Amniotic epithelial cell (primary cell): ENCODE data around the gene GPHN.
"Not testable (repeated sequence)": the region's sequence is repeated elsewhere in the genome, so short reads cannot be mapped to it uniquely, and the experiment has no call there.

Experiments used
- DNase-seq: peaks from one replicate; pipeline ENCODE4 v3.0.0-alpha.2; 2010; ENCODE audit warnings: low read depth

Gene GPHN

DNA sequence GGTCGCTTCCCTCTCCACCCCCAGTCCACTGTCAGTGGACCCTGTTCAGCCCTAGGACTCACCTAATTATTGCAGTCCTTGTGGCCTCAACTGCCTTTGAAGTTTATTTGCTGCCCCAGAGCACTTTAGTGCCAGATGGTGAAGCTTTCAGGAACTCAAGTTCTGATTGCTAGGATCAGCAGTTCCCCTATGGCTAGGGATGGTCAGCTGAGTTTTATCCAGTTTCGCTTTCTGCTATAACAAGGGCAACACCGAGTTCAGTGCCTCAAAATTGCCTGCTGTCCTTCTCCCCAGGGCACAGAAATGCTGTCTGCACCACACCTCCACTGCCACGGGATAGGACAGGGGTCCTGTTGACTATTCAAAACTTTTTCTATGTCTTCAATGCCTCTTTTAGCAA lies 295.0 kb downstream of the GPHN start:
- DNase-seq, result no peak

- no peak for DNase-seq
Measured at GRCh38 chr14:66804141-66804540, 296.2 kb downstream of the GPHN start.

DNA sequence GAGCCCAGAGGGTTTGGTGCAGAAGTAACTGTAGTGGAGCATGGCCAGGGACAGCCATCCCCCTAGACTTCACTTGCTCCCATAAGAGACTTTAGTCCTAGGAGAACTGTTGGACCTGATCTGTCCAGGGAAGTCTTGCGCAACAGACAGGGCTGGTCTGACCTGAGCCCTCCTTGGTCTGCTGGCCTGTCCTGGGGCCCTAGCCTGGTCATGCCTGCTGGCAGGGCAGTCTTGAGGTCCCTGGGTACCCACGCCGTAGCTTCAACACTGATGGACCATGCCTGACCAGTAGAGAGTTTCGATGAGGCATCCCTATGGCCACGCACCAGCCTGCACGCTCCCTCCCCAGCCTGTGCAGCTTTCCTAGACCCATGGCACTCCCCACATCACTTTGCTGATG lies 305.7 kb downstream of the GPHN start:
- DNase-seq, result no peak

- DNase-seq, result peak; percentile 4
Measured at GRCh38 chr14:66815687-66816086, 307.7 kb downstream of the GPHN start.

DNA sequence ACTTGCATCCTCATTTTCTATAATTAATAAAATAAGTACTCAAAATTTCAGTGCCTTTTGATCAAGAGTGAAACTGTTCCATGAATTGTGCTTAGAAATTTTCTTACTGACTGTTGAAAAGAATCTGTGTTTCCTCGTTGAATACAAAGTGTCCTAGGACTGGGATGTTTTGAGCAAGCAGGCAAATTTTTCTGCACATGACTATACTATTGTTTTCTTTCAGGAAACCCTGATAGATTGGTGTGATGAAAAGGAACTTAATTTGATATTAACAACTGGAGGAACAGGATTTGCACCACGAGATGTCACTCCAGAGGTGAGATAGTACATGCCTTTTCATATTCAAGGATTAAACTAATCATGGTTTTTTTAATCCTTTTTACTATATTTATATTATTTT lies 316.3 kb downstream of the GPHN start:
- no peak for DNase-seq

DNA sequence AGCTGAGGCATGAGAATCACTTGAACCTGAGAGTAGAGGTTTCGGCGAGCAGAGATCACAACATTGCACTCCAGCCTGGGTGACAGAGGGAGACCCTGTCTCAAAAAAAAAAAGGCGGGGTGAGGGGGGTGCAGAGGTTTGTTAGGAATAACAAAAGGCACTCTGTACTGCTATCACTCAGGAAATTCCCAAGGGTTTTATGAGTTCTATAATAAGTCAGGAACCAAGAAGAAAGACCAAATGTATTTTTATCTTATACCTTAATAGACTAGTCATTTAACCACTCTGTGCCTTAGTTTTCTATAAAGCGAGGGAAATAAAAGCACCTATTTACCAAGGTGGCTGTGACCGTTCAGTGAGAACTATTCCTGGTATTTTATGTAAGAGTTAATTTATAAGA lies 319.2 kb downstream of the GPHN start:
- DNase-seq, result no peak

GRCh38 chr14:66831173-66831572 lies 323.2 kb downstream of the GPHN start:
- no peak for DNase-seq

DNA sequence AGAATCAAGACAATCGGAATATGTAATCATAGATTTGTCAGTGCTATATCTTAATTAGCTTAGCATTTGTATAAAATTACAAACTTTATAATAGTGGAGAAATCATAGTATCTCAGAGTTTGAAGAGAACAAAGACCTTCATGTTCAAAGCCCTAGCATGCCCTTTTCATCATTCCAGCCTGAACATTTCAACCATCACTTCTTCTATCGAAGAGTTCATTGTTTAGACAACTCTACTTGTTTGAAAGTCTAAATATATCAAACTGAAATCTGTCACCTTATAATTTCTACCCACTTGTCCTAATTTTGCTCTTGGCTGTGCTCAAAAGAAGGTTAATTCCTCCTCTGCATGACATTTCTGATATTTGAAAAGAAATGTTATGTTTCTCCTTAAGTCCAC lies 325.9 kb downstream of the GPHN start:
- DNase-seq, result no peak

DNA sequence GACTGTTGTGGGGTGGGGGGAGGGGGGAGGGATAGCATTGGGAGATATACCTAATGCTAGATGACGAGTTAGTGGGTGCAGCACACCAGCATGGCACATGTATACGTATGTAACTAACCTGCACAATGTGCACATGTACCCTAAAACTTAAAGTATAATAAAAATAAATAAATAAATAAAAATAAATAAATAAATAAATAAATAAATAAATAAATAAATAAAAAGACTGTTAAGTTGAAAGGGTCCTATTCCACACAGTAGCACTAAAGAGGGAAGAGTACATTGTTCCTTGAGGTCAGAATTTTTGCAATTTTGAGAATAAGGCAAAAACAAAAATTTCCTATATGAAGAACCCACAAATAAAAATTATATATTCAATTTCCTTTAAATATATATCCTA lies 329.5 kb downstream of the GPHN start:
- DNase-seq, result not testable (repeated sequence)

GRCh38 chr14:66842911-66843512 lies 335.1 kb downstream of the GPHN start:
- DNase-seq, result no peak

DNA sequence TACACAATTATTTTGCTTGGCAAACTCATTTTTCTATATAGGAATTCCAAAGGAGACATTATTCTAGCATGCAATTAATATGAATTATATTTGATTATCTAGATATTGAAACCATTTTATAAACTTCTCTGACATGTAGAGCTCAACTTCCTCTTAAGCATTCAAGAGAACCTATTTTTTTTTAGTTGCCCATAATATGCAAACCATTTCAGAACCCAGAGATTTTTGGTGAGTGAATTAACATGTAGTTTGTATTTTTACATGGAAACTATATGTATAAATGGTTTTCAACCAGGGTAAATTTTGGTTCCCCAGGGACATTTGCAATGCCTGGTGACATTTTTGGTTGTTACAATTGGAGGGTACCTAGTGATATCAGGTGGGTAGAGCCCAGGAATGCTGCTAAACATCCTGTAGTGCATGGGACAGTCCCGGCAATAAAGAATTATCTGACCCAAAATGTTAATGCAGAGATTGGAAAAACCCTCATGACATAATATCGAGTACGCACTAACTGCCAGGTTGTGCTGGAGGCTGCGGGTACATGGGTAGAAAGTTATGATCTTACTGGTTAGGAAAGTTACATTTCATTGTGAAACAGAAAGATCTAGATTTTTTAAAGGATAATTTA lies 342.4 kb downstream of the GPHN start:
- no peak for DNase-seq

- no peak for DNase-seq
Measured at GRCh38 chr14:66853311-66853710, 345.4 kb downstream of the GPHN start.

DNA sequence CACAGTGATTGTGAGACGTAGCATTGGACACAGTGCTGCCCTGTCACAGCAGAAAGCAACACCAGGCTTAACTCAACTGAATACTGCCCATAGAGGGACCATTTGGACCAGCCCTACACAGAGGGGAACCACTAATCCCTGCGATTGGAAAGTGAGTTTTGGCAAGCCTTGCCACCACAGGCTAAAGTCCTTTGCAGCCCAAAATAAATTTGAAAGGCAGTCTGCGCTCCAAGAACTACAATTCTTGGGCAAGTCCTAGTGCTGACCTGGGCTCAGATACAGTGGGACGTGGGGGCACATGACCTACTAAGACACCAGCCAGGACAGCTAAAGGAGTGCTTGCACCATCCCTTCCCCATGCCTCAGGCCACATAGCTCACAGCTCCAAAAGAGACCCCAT lies 349.9 kb downstream of the GPHN start:
- no peak for DNase-seq

DNA sequence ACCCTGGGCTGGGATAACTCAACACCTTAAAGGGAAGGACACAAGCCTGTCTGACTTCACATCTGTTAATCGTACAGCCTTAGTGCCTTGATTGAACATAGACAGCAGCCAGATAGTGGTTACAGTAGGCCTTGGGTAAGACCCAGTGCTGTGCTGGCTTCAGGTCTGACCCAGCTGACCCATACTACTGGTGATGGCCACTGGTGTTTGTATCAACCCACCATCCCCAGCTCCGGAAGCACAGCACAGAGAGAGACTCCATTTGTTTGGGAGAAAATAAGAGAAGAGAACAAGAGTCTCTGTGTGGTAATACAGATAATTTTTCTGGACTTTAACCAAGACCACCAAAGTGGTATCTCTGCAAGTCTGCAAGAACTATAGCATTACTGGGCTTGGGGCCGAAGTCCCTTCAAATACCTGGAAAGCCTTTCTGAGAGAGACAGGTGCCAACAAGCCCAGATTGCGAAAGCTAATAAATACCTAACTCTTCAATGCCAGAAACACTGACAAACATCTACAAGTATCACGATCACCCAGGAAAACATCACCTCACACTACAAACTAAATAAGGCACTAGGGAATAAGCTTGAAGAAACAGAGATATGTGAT lies 351.2 kb downstream of the GPHN start:
- DNase-seq, result no peak

DNA sequence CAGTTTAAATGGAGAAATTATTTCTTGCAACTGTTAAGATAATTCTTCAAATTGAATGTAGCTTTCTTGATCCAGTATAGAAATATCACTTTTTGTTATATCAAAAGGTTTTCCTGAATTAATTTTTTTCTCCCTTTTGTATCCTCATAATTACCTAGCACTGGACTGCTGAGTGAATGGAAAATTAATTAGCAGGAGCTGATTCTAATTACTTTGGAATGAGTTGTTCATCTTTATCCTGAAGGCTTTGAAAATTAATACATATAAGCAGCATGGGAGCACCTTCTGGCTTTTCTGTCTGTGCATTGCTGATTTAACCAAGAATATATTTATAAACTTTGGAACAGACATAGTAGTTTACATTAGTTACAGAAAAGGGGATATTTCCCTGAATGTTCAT lies 373.6 kb downstream of the GPHN start:
- DNase-seq, result no peak

DNA sequence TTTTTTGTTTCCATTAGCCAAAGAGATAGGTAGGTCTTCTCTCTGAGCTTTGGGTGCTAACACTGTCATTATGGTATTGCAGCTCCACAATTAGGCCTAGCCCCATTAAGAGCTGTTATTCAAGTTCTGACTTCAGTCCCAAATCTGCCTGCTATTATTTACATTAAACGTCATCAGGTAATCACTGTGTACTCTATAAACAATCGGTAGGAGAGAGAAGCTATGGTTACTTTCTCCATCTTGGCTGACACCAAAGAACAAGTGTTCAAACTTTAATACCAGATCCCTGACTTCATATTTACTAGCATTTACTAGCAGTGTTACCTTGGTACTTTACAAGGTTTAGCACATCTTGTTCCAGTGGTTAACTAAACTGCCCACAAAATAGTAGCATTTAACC lies 376.2 kb downstream of the GPHN start:
- DNase-seq, result no peak

DNA sequence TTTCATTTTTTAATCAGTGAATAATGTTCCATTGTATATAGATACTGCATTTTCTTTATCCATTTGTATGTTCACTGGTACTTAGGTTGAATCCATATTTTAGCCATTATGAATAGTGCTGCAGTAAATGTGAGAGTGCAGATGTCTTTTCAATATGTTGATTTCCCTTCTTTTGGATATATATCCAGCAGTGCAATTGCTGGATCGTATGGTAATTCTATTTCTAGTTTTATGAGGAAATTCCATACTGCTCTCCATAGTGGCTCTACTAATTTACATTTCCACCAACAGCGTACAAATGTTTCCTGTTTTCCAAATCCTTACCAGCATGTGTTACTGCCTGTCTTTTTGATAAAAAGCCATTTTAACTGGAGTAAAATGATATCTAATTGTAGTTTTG lies 392.8 kb downstream of the GPHN start:
- no peak for DNase-seq

DNA sequence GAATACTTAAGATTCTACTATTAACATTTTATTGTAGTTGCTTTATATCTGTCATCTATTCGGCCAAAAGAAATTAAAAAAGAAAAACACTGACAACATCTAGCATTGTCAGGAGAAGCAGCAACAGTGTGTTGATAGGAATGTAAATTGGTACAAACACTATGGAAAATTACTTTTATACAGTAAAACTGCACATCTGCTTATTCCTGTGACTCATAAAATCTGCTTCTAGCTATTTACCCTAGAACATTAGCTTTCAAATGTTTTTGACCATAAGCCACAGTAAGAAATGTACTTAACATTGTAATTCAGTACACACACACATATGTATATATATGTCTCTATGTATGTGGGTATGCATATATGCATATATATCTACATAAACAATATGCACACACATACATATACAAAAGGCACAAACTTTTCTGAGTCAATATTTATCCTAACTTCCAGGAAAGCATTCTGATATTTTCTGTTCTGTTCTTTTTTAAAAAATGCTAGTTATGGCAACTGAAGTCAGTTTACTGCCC lies 402.4 kb downstream of the GPHN start:
- no peak for DNase-seq

GRCh38 chr14:66916421-66916820 lies 408.5 kb downstream of the GPHN start:
- no peak for DNase-seq

- no peak for DNase-seq
Measured at GRCh38 chr14:66918527-66918926, 410.6 kb downstream of the GPHN start.

- peak; percentile 21 for DNase-seq
Measured at GRCh38 chr14:66920196-66920595, 412.2 kb downstream of the GPHN start.

GRCh38 chr14:66923251-66923650 lies 415.3 kb downstream of the GPHN start:
- no peak for DNase-seq

- DNase-seq, result no peak
Measured at GRCh38 chr14:66939409-66939808, 431.5 kb downstream of the GPHN start.

DNA sequence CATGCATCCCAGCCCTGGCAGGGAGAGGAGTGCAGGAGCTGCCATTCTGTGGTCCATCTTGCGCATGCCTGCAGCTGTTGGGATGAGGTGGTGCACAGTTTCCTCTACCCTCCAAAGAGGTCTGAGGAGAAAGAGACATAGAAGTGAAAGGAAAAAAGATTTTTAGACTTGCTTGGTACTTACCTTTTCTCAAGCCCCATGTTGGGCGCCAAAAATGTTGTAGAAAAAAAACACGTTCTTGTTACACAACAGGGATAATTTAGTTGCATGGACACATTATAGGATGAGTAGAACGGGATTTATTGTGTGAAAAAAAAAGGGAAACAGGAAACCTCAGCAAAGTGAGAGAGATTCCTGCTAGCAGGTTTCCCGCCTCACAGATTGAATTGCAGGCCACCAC lies 436.9 kb downstream of the GPHN start:
- peak; percentile 64 for DNase-seq
